K562 (cell line): ENCODE data around the gene ZNF563. TPM values are rescaled to one million over a fixed set of nuclear protein-coding genes. Genes with fewer than 3 reads are reported as not detected.
A peak's percentile ranks its signal among the peaks of the same experiment; 100 is the strongest.
"Not testable (repeated sequence)": the region's sequence is repeated elsewhere in the genome, so short reads cannot be mapped to it uniquely, and the experiment has no call there.

Source experiments
- ATAC-seq: fragments of 200-7000 bp; cut with Tn5 transposase; 3 replicates; pipeline ENCODE4 v1.9.1; 2020; ENCODE audit warnings: moderate library complexity
- BruUV-seq: library from RNA; stranded (reverse); fragments of 400-500 nt; replicated peaks from 2 replicates; lab custom pipeline; 2021; lab: Mats Ljungman, UMichigan
- CTCF ChIA-PET: fragments of 300-600 bp; formaldehyde crosslinking; extraction: SDS; loops from one replicate; lab custom pipeline; 2021; ENCODE audit warnings: low intra/inter-chr PET ratio; lab: Yijun Ruan, JAX
- POLR2A ChIA-PET: fragments of 300-600, 350-650 bp; sonication (Branson Sonifier 250); formaldehyde crosslinking; extraction: SDS; loops from one replicate; lab custom pipeline; 2021; ENCODE audit warnings: antibody characterized with exemption, inconsistent platforms; lab: Yijun Ruan, JAX
- DNase-seq, 4 experiments: peaks; one replicate each; pipeline versions ENCODE4 v3.0.0 to v3.0.0-alpha.2; 2011 to 2018; ENCODE audit warnings: low spot score in 3 of 4, mixed read lengths in 3 of 4; ENCODE audit errors: extremely low read depth in 1 of 4
- FAIRE-seq: peaks from 2 replicates; lab custom pipeline; 2011; peaks lifted over from hg19 to GRCh38; lab: Jason Lieb, UNC
- H2AFZ ChIP-seq: 2 replicates; pipeline ENCODE4 v1.6.0; 2011; ENCODE audit warnings: low read depth, low read length, control low read depth, inconsistent platforms
- H3K27ac ChIP-seq: fragments of 200-600 bp; 3 replicates; pipeline ENCODE4 v1.8.0; 2011; ENCODE audit warnings: low read depth, mild to moderate bottlenecking, control low read depth, inconsistent platforms, low read length, moderate library complexity, mixed read lengths; ENCODE audit errors: extremely low read depth
- H3K27me3 ChIP-seq, 2 experiments: fragments of 300-600 bp in 1 of 2; 2 replicates in 1 of 2; 3 replicates in 1 of 2; pipeline versions ENCODE4 v1.6.0 to v1.8.0; 2011; ENCODE audit warnings: inconsistent platforms in 2 of 2, low read length in 2 of 2, mild to moderate bottlenecking in 1 of 2, mixed read lengths in 1 of 2, moderate library complexity in 1 of 2; ENCODE audit not compliant: control insufficient read depth in 2 of 2, insufficient read depth in 2 of 2
- H3K36me3 ChIP-seq: fragments of 300-600 bp; 3 replicates; pipeline ENCODE4 v1.8.0; 2011; ENCODE audit warnings: mild to moderate bottlenecking, low read length, inconsistent platforms; ENCODE audit not compliant: control insufficient read depth, insufficient read depth
- H3K4me1 ChIP-seq, 2 experiments: fragments of 200-600 bp in 1 of 2; replicated peaks in 1 of 2; 2 replicates in 1 of 2; 3 replicates in 1 of 2; pipeline versions ENCODE4 v1.5.1 to v1.8.0; 2011; ENCODE audit warnings: inconsistent platforms in 2 of 2, low read length in 2 of 2, mild to moderate bottlenecking in 1 of 2, mixed read lengths in 1 of 2, moderate library complexity in 1 of 2; ENCODE audit not compliant: control insufficient read depth in 2 of 2, insufficient read depth in 2 of 2
- H3K4me2 ChIP-seq: 2 replicates; pipeline ENCODE4 v1.6.1; 2011; ENCODE audit warnings: low read length, control low read depth, inconsistent platforms, mixed read lengths; ENCODE audit not compliant: insufficient read depth
- H3K4me3 ChIP-seq: fragments of 200-600 bp; sonication (generic), shearing (Covaris generic); 2 replicates; pipeline ENCODE4 v1.5.1; 2016; ENCODE audit warnings: control low read depth, inconsistent platforms
- H3K79me2 ChIP-seq: fragments of 200-600 bp; 3 replicates; pipeline ENCODE4 v1.8.0; 2011; ENCODE audit warnings: low read length, inconsistent platforms; ENCODE audit not compliant: control insufficient read depth, insufficient read depth
- H3K9ac ChIP-seq, 2 experiments: 2 replicates each; pipeline versions ENCODE4 v1.6.0 to v1.6.1; 2011; ENCODE audit warnings: low read depth in 2 of 2, low read length in 2 of 2, control low read depth in 1 of 2, inconsistent platforms in 1 of 2, mild to moderate bottlenecking in 1 of 2, mixed read lengths in 1 of 2; ENCODE audit not compliant: insufficient read depth in 1 of 2
- H3K9me1 ChIP-seq: one replicate; pipeline ENCODE4 v1.6.0; 2011; ENCODE audit warnings: inconsistent platforms, mild to moderate bottlenecking, low read length, moderate library complexity; ENCODE audit not compliant: control insufficient read depth, insufficient read depth
- H3K9me3 ChIP-seq: replicated peaks from 2 replicates; pipeline ENCODE4 v1.5.1; 2011; ENCODE audit warnings: low read depth, low read length, inconsistent platforms; ENCODE audit not compliant: control insufficient read depth, insufficient read depth
- H4K20me1 ChIP-seq: replicated peaks from 2 replicates; pipeline ENCODE4 v1.6.1; 2011; ENCODE audit warnings: low read length, inconsistent platforms, mixed read lengths; ENCODE audit not compliant: control insufficient read depth, insufficient read depth
- GTF2A2 ChIP-seq: IDR thresholded peaks from 2 replicates; pipeline ENCODE4 v1.6.1; 2016; ENCODE audit warnings: mild to moderate bottlenecking, missing genetic modification characterization, missing compliant biosample characterization
- NCOA2 ChIP-seq, 2 experiments: fragments of 450-650 bp; IDR thresholded peaks; 2 replicates each; pipeline ENCODE4 v1.6.1; 2018; ENCODE audit warnings: mild to moderate bottlenecking in 2 of 2, moderate library complexity in 1 of 2; ENCODE audit not compliant: partially characterized antibody in 2 of 2
- PTRF ChIP-seq: fragments of 450-650 bp; IDR thresholded peaks from 2 replicates; pipeline ENCODE4 v1.6.1; 2016; ENCODE audit warnings: mild to moderate bottlenecking, missing genetic modification characterization, missing compliant biosample characterization
- SPI1 ChIP-seq: IDR thresholded peaks from 2 replicates; pipeline ENCODE4 v1.6.1; 2011; ENCODE audit warnings: low read depth, low read length, control low read depth, borderline replicate concordance
- ZNF121 ChIP-seq: sonication (generic); formaldehyde crosslinking; conservative IDR thresholded peaks from 2 replicates; pipeline ENCODE4 v1.8.0; 2022; ENCODE audit warnings: missing genetic modification reagents
- WGBS: fragments of 100-300 bp; shearing (Covaris generic); methylation state at CpG from one replicate; pipeline ENCODE4 v1.1.6; 2016; ENCODE audit warnings: low coverage, mixed read lengths; ENCODE audit not compliant: insufficient coverage; ENCODE audit errors: missing lambda C conversion rate; 5-methylcytosine and 5-hydroxymethylcytosine counted together
- in situ Hi-C: fragments of 300-500 bp; cut with MboI; formaldehyde crosslinking; loops from 4 replicates; pipeline ENCODE4 v1.15.0; 2018; ENCODE audit warnings: inconsistent platforms, mixed read lengths
- intact Hi-C: fragments of 100-400 bp; cut with micrococcal nuclease; formaldehyde crosslinking; loops from 2 replicates; pipeline ENCODE4 v1.14.2; 2022
- polyA plus RNA-seq, 8 experiments: library from polyadenylated mRNA; depleted of rRNA in 4 of 8; stranded (reverse) in 5 of 8; unstranded in 3 of 8; fragments of >200 nt; fragmentation: Nextera tagmentation in 2 of 8; fragmentation: Illumina TruSeq in 1 of 8; extraction: Ambion mirVana in 2 of 8; extraction: Trizol in 1 of 8; gene quantifications; 2 replicates each; pipeline versions ENCODE4 v1.2.1 to v1.2.3, GENCODE V29; 2011 to 2014; ENCODE audit warnings: inconsistent platforms in 1 of 8, missing spikeins in 1 of 8
- total RNA-seq, 7 experiments: library from RNA; depleted of rRNA in 6 of 7; stranded (reverse); fragments of >200 nt in 6 of 7; fragmentation: Illumina TruSeq in 2 of 7; extraction: Trizol in 2 of 7; gene quantifications; 2 replicates each; pipeline versions ENCODE4 v1.2.1 to v1.2.3, GENCODE V29; 2011 to 2021; ENCODE audit warnings: low replicate concordance in 1 of 7

Gene ZNF563
- total and polyA plus RNA-seq, 9 of the 15 experiments (the other 6 are each of a cell fraction or from before 2014, with no cell fraction given): 0.37 to 2.9 (median 0.74) TPM

- WGBS: under 1% methylated on average over 7 of the region's 7 CpGs
- ChIA-PET CTCF (no interaction called here), POLR2A (no interaction called here)
- ATAC-seq: no peak
- 0 out of 2 replicates have a peak overlapping the region, but pooled peaks have one; percentile 32 for H3K4me2 ChIP-seq
- peak overlapping the region; percentile 44; the same call in 1 of the 2 replicates for H2AFZ ChIP-seq
- H3K79me2 ChIP-seq: no peaks in the 10 kb centered on the region
- H3K9me1 ChIP-seq: no peaks in the 10 kb centered on the region
- no peak overlapping the region for H3K4me3 ChIP-seq
- no peak overlapping the region for H3K27ac ChIP-seq
- H4K20me1 ChIP-seq: no peaks in the 10 kb centered on the region
- in situ Hi-C loops (no loop called here), intact Hi-C loops (no loop called here)
- FAIRE-seq: no peak
- H3K36me3 ChIP-seq: no peaks in the 10 kb centered on the region
- H3K27me3 ChIP-seq: peaks cover 0 to 5% of the 10 kb centered on the region in 2 experiments; a peak in 1 of 5 replicates
- no peak overlapping the region for H3K9ac ChIP-seq
- H3K9me3 ChIP-seq: no peaks in the 10 kb centered on the region; the same call in 1 of the 2 replicates
- H3K4me1 ChIP-seq: no peaks in the 10 kb centered on the region; a peak in 1 of 5 replicates
- BruUV-seq: no TSS peak
- TF ChIP-seq NCOA2 (IDR thresholded peaks at IDR 0.05; ENCODE audit: partially characterized antibody in 2 of 2) (no peak), GTF2A2 (tag) (no peak), SPI1 (peak; percentile 77), ZNF121 (CRISPR knock-in tag) (no peak), PTRF (tag) (no peak)
- TF ChIP-seq, all 486 proteins: peak for 1
- DNase-seq: no peak
Measured at GRCh38 chr19:12314553-12314952, 18.9 kb downstream of the ZNF563 start.

GRCh38 chr19:12308891-12309290, 24.5 kb downstream of the ZNF563 start:
- H3K9me3 ChIP-seq, DNase-seq, FAIRE-seq, H3K4me1 ChIP-seq, BruUV-seq, H3K27ac ChIP-seq, intact Hi-C loops, H3K4me3 ChIP-seq, H4K20me1 ChIP-seq, H3K4me2 ChIP-seq, ATAC-seq, POLR2A ChIA-PET, H3K9ac ChIP-seq, H3K9me1 ChIP-seq, H2AFZ ChIP-seq, H3K27me3 ChIP-seq, in situ Hi-C loops, H3K79me2 ChIP-seq, H3K36me3 ChIP-seq, CTCF ChIA-PET: not testable (repeated sequence)
- 22% methylated on average over 10 of the region's 12 CpGs for WGBS
